HG03432 (cell line): ENCODE data around the gene IGDCC3.
"Not testable (repeated sequence)": the region's sequence is repeated elsewhere in the genome, so short reads cannot be mapped to it uniquely, and the experiment has no call there.

ENCODE experiments used
- ATAC-seq: cut with Tn5 transposase; IDR thresholded peaks from one replicate; pipeline ENCODE4 v1.9.1; 2021; ENCODE audit warnings: mild to moderate bottlenecking, moderate library complexity; ENCODE audit not compliant: unreplicated experiment

The IGDCC3 gene

DNA sequence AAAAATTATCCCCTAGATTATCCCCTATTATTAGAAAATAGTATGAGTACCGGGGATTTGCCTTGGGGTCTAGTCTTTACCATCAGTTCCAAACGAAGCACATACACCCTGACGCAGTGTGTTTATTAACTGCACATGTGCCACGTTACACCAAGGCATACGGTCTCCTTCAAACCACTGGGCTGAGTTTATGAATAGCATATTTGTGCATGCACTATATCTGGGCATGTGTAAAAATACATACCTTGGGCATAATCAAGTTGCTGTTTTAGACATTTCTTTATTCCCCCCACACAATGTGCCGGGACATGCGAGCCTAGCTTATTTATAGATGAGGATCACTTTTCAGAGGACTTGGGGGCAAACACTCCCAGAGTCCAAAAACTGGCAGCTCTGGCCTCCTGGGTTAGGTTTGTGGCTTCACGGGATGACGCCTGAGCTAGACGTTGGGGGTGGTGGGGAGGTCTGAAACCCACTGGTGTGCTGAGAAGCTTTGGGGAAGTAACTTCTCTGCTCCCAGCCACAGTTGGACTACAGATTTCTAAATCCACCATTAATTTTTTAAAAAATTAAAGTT is 28.7 kb upstream of the IGDCC3 start:
- ATAC-seq = no peak

- ATAC-seq = no peak
These were observed 28.1 kb upstream of the IGDCC3 start for GRCh38 chr15:65405791-65406423.

DNA sequence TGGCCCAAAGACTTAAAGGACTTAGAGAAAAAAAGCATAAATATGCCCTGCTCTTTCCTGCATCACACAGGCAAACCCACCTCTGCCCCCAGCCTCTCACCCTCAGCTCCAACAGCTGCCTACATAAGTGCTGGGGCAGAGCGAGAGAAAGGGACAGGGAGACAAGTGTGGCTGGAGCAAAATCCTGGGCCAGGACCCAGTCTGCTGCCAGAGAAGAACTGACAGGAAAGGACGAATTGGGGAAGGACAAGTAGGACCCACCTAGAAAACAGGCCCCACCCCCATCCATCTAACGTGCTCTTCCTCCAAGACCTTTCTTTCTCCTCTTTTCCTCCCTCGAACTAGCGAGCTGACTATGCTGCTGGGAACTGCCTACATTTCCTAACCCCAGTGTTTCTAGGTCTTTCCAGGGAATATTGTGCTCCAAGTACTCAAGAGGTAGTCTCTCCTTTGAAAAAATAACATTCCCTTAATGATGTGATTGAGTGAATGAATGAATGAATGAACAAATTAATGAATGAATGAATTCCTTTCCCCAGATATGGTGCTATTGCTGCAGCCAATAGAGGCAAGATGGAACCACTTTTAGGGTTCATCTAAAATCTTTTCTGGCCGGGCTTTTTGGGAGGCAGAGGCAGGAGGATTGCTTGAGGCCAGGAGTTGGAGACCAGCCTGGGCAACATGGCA is 26.5 kb upstream of the IGDCC3 start:
- ATAC-seq = no peak

DNA sequence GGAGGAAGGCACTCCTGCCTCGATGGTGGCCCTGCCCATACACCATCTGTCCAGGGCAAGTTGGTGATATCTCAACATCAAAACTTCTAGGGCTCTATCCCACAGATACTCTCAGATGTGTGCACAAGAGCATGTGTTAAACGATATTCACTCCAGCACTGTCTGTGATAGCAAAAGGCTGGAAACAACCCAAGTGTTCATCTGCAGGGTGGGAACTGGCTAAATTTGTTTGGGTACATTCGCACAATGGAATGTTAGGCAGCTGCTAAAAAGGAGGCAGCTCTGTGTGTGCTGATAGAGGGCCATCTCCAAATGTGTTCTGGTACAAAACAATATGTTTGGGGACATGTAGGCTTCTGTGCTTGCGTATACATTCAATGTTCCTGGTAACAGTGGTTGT is 25.2 kb upstream of the IGDCC3 start:
- ATAC-seq = no peak

DNA sequence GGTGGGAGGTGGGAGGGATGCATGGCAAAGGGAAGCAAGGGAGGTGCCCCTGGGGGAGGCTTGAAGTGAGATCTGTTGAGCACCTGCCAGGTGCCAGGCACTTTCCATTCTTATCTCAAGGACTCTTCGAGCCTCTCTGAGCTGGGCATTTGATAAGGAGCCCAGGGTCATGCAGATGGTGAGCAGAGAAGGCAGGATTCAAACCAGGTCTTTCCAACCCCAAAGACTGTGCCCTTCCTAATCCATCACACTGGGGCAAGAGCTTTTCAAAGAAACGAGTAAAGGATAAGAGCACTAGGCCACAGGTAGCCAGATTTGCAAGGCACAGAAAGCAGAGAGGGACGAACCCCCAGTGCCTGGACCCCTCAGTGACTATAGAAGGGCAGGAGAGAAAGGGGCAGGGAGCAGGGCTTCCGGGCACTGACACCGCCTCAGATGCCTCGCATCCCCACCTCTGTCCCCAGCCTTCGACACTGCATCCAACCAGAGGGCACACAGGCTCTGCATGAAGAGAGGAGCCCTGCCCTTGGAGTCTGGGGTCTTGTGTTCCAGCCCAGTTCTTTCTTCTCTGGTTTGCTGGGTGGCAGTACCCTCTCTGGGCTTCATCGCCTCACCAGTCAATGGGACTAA is 23.9 kb upstream of the IGDCC3 start:
- ATAC-seq = no peak

- ATAC-seq = no peak
These were observed 23.2 kb upstream of the IGDCC3 start for GRCh38 chr15:65400760-65401610.

DNA sequence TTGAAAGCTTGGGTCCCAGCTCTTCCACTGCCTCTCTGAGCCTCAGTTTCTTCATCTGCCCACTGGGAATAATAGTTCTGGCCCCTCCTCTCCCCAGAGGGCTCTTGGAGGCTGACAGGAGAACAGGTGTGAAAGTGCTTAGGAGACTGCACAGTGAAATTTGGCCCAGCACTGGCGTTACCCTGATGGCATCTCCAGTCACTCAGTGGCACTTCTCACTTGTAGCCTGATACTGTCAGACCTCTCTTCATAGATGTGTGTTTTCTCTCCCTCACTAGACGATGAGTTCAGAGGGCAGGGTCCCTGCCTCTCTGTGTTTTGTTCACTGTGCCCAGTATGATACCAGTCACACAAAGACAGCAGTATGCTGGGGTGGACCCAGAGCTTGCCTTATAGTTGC is 22.2 kb upstream of the IGDCC3 start:
- ATAC-seq = no peak

DNA sequence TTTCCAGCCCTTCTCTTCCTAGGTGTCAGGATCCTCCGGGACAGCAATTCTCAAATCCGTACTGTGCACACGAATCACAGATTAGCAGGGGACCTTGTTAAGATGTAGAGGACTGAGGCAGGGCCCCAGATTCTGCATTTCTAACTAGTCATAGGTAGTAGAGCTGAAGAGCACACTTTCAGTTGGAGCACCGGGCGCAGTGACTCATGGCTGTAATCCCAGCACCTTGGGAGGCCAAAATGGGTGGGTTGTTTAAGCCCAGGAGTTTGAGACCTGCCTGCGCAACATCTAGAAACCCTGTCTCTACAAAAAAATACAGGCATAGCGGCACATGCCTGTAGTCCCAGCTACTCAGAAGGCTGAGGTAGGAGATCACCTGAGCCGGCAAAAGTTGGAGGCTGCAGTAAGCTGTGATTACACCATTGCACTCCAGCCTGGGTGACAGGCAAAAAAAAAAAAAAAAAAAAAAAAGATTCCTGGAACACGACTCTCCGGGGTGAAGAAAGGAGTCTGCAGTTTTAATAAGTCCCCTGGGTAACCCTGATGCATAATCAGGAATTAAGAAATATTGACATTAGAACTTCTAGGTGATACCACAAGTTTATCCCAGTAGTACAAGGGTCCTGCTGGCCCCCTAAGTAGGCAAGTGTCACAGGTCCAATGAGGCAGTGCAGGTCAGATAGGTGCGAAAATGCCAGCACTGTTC is 21.4 kb upstream of the IGDCC3 start:
- ATAC-seq = no peak

- not testable (repeated sequence) for ATAC-seq
These were observed 20.7 kb upstream of the IGDCC3 start for GRCh38 chr15:65398486-65398885.

DNA sequence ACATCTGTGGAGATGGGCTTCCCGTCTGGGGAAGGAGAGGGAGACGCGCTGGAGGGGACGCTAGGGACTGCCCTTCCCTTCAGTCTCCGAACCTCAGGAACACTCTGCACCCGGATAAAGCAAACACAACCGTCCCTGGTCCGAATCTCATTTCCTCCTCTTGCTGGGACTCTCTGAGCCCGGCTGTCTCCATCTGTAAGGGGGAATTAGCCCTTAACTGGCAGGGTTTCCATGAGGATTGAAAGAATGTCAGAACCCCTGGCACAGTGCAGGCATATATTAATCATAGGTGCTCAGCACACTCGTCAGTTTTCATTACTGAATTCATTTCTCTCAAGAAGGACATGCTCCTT is 19.1 kb upstream of the IGDCC3 start:
- no peak for ATAC-seq

- ATAC-seq = no peak
These were observed 18.6 kb upstream of the IGDCC3 start for GRCh38 chr15:65396283-65396964.

DNA sequence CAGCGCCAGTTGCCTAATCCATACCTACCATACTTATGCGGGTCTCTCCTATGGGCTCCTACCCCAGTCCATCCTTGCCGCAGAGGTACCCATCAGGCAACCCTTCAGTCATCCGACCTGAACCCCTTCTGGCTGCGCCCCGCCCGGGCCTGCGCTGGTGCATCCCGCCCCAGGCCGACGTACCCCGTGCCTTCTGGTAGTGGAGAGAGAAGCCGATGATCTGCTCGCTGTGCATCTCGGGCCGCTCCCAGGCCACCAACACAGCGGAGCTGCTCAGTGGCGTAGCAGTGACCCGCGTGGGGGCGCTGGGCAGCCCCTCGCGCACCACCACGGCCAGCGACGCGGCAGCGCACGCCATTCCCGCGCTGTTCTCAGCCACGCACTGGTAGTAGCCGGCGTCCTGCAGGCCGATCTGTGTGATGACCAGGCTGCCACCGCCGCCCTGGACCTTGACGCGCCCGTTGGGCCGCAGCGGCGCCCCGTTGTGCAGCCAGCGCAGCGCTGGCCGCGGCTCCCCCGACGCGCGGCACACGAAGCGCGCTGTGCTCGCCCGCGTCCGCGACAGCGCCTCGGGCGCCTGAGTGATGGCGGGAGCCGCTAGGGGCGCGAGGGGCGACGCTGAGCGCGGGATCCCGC is 17.9 kb upstream of the IGDCC3 start:
- ATAC-seq = no peak

DNA sequence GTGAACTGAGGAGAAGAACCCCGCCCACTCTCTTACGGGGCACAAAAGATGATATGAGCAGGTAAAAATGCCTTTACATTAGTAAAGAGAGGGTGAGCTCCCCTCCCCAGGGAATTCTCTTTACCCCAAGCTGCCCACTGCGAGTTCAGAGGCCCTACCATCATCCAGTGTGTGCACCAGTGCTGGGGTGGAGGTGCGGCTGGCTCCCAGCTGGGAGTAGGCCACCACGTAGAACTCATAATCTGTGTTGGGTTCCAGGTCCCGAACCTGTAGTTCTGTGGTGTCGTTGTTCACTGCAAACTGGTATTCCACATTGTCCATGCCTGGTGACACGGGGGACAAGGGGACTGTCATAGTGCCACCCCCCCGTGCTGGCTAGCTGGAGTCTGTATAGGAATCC is 17.1 kb upstream of the IGDCC3 start:
- no peak for ATAC-seq

- no peak for ATAC-seq
These were observed 16.5 kb upstream of the IGDCC3 start for GRCh38 chr15:65394280-65394789.

DNA sequence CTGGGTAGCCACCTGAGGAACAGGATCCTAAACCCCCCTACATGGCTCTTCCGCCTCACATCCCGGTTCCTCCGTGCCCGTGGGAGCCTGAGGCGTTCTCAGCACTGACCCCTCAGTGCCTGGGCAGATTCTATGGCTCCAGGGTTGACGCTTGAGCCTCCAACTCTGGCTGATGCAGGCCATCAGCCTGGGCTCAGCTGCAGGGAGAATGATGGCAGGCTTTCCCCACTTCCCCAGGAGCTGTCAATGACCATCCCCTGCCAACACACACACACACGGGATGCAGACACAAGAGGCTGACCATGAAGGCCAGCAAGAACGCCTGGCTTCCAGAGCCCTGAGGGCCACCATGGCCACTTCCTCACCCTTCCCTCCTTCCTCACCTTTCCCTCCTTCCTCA is 15.8 kb upstream of the IGDCC3 start:
- ATAC-seq = no peak

DNA sequence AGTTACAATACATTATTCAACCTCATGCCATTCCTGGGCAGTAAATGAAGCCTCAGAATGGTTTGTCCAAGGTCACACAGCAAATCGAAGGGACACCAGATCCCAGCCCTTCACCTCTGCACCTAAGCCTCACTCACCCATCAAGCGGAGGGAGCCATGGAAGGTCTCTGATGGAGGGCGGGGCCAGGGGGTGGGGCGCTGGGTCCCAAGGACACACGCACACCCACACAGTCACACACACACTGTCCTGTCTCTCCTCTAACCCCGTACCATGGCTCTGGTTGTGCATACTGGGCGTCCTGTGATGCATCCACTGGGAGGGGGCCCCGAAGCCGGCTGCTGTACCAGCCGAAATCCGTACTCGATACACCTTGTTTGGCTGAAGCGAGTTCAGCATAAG is 15.3 kb upstream of the IGDCC3 start:
- ATAC-seq = no peak

DNA sequence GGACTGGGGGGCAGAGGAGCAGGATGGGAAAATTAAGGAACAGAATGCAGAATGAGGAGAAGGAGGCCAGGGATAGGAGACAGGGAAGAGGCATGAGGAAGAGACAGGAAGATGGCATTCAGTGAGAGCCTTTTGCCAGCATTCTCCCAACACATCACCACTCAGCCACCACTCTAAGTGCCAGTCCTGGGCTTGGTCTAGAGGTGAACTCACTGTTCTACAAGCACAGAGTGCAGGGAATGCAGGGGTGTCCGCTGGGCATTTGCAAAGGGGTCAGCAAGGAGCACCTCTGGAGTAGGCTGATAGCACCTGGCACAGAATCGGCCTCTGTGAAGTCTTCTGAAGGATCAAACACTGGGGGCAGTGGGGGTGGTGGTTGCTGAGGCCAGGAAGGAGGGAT is 14.6 kb upstream of the IGDCC3 start:
- ATAC-seq = no peak

GRCh38 chr15:65391732-65392131 is 13.9 kb upstream of the IGDCC3 start:
- no peak for ATAC-seq

DNA sequence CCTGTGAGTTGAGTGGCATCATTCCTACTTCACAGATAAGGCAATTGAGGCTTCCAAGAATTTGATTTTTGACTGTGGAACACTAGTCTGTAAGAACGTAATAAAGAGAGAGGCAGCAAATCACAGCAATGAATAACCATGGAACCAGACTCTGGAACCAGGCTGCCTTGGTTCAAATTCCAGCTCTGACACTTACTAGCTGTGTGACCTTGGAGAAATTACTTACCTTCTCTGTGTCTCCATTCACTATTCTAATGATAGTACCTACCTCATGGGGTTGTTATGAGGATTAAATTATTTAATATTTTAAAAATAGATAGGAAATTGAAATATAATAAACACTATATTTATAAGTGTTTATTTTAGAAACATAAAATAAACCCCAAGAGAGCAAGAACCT is 12.6 kb upstream of the IGDCC3 start:
- no peak for ATAC-seq
